Lung (tissue), 12 donors: Measurements from ENCODE around the gene RGS8. TPM values are rescaled to one million over a fixed set of nuclear protein-coding genes. Genes with fewer than 3 reads are reported as not detected.

Experiments used
- ATAC-seq: fragments of 200-7000 bp; cut with Tn5 transposase; one replicate; pipeline ENCODE4 v1.9.1; 2020; ENCODE audit warnings: moderate number of reproducible peaks; ENCODE audit not compliant: insufficient read depth, low FRiP score
- DNase-seq, 3 donors: peaks; one replicate each; pipeline ENCODE4 v3.0.0-alpha.2; 2013 to 2017
- H3K27ac ChIP-seq, 2 donors: one replicate each; pipeline ENCODE4 v1.5.1; 2013; ENCODE audit warnings: mild to moderate bottlenecking in 2 of 2, moderate library complexity in 2 of 2, control low read depth in 1 of 2, inconsistent platforms in 1 of 2, low read depth in 1 of 2, low read length in 1 of 2
- H3K27me3 ChIP-seq, 3 donors: one replicate each; pipeline ENCODE4 v1.5.1; 2013; ENCODE audit warnings: low read length in 2 of 3; ENCODE audit not compliant: control insufficient read depth in 3 of 3, insufficient read depth in 3 of 3
- H3K36me3 ChIP-seq, 4 donors: one replicate each; pipeline ENCODE4 v1.5.1; 2013; ENCODE audit warnings: low read length in 4 of 4, mild to moderate bottlenecking in 1 of 4, moderate library complexity in 1 of 4; ENCODE audit not compliant: control insufficient read depth in 4 of 4, insufficient read depth in 4 of 4
- H3K4me1 ChIP-seq, 5 donors: one replicate each; pipeline ENCODE4 v1.5.1; 2013; ENCODE audit warnings: low read length in 5 of 5, mild to moderate bottlenecking in 2 of 5, moderate library complexity in 1 of 5; ENCODE audit not compliant: control insufficient read depth in 5 of 5, insufficient read depth in 5 of 5
- H3K4me3 ChIP-seq: one replicate; pipeline ENCODE4 v1.5.1; 2013; ENCODE audit warnings: mild to moderate bottlenecking, control low read depth, moderate library complexity
- H3K9ac ChIP-seq, 2 donors: one replicate each; pipeline ENCODE4 v1.5.1; 2013; ENCODE audit warnings: low read length in 2 of 2, control low read depth in 1 of 2; ENCODE audit not compliant: insufficient read depth in 1 of 2
- H3K9me3 ChIP-seq, 4 donors: one replicate each; pipeline ENCODE4 v1.5.1; 2013; ENCODE audit warnings: low read length in 3 of 4, mild to moderate bottlenecking in 1 of 4, moderate library complexity in 1 of 4; ENCODE audit not compliant: control insufficient read depth in 4 of 4, insufficient read depth in 3 of 4
- WGBS, 2 donors: extraction: QIAGEN DNeasy Blood & Tissue Kit; methylation state at CpG; one replicate each; pipeline ENCODE4 v1.1.7; 2013; 5-methylcytosine and 5-hydroxymethylcytosine counted together
- polyA plus RNA-seq, 2 donors: library from polyadenylated mRNA; stranded (reverse); fragments of 200-250 nt; gene quantifications; one replicate each; pipeline ENCODE4 v1.2.1, GENCODE V29; 2013
- total RNA-seq, 2 donors: library from RNA; depleted of rRNA in 1 of 2; stranded (reverse); fragments of >200 nt in 1 of 2; gene quantifications; one replicate each; pipeline ENCODE4 v1.2.1, GENCODE V29; 2014 to 2021
- TF ChIP-seq, protein P1 (sequence below): IDR thresholded peaks from 2 replicates; pipeline ENCODE4 v1.5.1; 2012; ENCODE audit warnings: mild to moderate bottlenecking; ENCODE audit errors: control extremely low read depth, extremely low read depth
- donor health status: control.
- donor health status: control.
- donor health status: Bipolar disorder and iron deficiency.
- donor health status: healthy.
- donor health status: DM: yes; HTN: yes; CAD: no.

Gene RGS8
- total and polyA plus RNA-seq, 4 donors = 0.02 to 0.03 (median 0.02) TPM; not detected in 1

DNA sequence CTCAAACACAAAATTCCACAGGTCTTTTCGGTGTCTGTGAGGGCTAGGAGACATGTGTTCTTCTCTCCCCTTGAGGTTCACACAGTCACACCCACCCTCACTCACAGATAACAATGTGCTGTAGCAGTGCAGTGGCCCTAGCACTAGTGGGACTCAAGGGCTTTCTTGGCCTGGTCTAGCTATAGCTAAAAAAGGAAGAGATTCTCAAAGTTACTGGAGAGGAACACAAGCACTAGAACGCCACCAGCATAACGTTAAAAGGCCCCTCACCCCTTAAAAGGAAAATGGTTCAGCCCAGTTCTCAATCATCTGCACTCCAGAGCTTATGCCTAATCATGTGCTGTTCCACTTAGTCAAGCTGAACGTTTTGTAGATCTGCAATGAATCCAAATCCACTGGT lies 39.5 kb downstream of the RGS8 start:
- H3K27me3 ChIP-seq = no peaks in the 10 kb centered on the region
- 66 to 81% methylated on average over 4 of the region's 4 CpGs for WGBS, 2 donors
- H3K27ac ChIP-seq = no peak overlapping the region
- TF ChIP-seq, protein P1, sequence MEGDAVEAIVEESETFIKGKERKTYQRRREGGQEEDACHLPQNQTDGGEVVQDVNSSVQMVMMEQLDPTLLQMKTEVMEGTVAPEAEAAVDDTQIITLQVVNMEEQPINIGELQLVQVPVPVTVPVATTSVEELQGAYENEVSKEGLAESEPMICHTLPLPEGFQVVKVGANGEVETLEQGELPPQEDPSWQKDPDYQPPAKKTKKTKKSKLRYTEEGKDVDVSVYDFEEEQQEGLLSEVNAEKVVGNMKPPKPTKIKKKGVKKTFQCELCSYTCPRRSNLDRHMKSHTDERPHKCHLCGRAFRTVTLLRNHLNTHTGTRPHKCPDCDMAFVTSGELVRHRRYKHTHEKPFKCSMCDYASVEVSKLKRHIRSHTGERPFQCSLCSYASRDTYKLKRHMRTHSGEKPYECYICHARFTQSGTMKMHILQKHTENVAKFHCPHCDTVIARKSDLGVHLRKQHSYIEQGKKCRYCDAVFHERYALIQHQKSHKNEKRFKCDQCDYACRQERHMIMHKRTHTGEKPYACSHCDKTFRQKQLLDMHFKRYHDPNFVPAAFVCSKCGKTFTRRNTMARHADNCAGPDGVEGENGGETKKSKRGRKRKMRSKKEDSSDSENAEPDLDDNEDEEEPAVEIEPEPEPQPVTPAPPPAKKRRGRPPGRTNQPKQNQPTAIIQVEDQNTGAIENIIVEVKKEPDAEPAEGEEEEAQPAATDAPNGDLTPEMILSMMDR = no peak
- no peaks in the 10 kb centered on the region for H3K9me3 ChIP-seq
- no peaks in the 10 kb centered on the region for H3K4me1 ChIP-seq
- ATAC-seq = no peak
- H3K9ac ChIP-seq = no peak overlapping the region
- DNase-seq = no peak
- H3K36me3 ChIP-seq = no peaks in the 10 kb centered on the region
- H3K4me3 ChIP-seq = no peak overlapping the region

DNA sequence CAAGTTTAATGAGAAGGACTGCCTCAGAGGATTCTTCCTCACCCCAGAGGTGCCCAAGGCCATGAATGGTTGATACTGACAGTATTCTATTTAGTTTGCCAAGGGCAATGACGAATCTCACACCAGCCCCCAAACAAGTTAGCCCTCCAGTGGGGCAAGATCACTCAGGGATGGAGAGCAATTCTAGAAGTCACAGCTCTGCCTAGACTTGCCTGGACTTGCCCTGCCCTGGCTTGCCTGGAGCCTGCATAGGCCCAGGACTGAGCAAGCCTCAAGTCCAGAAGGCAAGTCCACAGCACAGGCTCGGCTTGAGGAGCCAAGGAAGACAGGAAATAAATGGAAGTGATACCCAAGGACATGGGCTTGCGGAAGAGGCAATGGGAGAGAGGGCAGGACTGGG lies 40.7 kb downstream of the RGS8 start:
- Histone ChIP-seq H3K27ac (no peak overlapping the region), H3K4me3 (no peak overlapping the region), H3K9me3 (no peaks in the 10 kb centered on the region), H3K36me3 (no peaks in the 10 kb centered on the region), H3K9ac (no peak overlapping the region), H3K27me3 (no peaks in the 10 kb centered on the region), H3K4me1 (no peaks in the 10 kb centered on the region)
- WGBS, 2 donors = 88 to 93% methylated on average over 3 of the region's 3 CpGs
- TF ChIP-seq, protein P1 = no peak
- DNase-seq (no peak), ATAC-seq (no peak)

DNA sequence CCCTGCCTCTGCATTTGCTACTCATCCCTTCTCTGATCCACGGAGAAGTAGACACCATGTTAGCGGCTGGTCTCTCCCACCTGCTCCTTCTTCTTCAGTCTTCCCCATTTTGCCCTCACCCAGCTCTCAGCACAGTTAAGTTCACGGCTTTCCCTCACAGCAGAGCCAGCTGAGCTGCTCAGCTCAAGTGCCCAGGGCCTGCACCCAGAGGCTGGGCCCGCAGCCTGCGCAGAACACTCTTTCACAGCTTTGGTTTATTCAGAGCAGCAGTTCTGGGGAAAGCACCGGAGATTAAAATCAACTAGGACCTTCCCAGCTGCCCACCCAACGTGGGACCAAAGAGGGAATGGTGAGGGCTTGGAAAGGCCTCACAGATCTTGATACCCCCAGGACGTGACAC lies 41.9 kb downstream of the RGS8 start:
- H3K27me3 ChIP-seq = no peaks in the 10 kb centered on the region
- no peaks in the 10 kb centered on the region for H3K9me3 ChIP-seq
- no peak overlapping the region for H3K27ac ChIP-seq
- whole genome bisulfite sequencing, 2 donors = 93 to 95% methylated on average over 8 of the region's 8 CpGs
- ATAC-seq (no peak), DNase-seq (no peak)
- no peaks in the 10 kb centered on the region for H3K4me1 ChIP-seq
- TF ChIP-seq, protein P1 = no peak
- H3K9ac ChIP-seq = no peak overlapping the region
- no peak overlapping the region for H3K4me3 ChIP-seq
- H3K36me3 ChIP-seq = no peaks in the 10 kb centered on the region

DNA sequence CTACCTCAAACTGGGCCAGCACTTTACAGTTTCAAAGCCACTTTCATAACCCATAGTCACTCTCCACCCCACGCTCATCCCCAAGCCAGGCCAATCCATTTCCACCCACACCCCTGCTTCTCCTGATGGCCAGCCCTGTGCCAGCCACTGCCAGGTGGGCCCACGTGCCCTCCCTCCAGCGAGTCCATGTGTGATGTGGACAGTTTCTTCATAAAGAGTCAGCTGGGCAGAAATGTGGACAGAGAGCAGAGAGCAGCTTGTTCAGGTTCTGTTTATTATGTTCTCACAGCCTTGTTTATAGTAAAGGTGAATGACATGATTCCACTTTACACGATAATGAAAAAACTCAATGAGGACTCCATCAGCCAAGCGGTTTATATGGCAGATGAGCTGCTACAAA lies 42.8 kb downstream of the RGS8 start:
- Histone ChIP-seq H3K27me3 (no peaks in the 10 kb centered on the region), H3K9ac (no peak overlapping the region), H3K4me3 (no peak overlapping the region), H3K36me3 (no peaks in the 10 kb centered on the region), H3K9me3 (no peaks in the 10 kb centered on the region), H3K4me1 (no peaks in the 10 kb centered on the region), H3K27ac (no peak overlapping the region)
- 90 to 92% methylated on average over 5 of the region's 5 CpGs for WGBS, 2 donors
- no peak for ATAC-seq
- TF ChIP-seq, protein P1 = no peak
- no peak for DNase-seq
